HG03342 (cell line): ENCODE measurements around the gene CTSV.
"Not testable (repeated sequence)": the region's sequence is repeated elsewhere in the genome, so short reads cannot be mapped to it uniquely, and the experiment has no call there.

Source experiments
- ATAC-seq: cut with Tn5 transposase; IDR thresholded peaks from one replicate; pipeline ENCODE4 v1.9.1; 2021; ENCODE audit warnings: mild to moderate bottlenecking, moderate library complexity; ENCODE audit not compliant: unreplicated experiment

The CTSV gene

DNA sequence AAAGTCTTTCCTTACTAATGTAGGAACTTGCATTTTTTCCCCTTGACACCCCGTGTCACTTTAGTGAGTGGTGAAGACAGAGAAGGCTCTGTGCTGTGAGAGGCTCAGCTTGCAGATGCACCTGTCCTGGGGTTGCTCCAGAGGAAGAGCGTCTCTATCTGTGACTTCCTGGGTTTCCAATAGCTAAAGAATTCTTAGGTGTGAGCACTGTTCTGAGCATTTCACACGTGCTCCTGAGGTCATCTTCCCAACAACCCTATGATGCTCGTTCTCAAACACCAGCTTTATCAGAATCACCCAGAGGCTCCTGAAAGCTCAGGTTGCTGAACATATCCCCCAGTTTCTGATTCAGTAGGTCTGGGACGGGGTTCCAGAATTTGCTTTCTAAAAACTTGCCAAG, 6.4 kb upstream of the CTSV start:
- no peak for ATAC-seq

GRCh38 chr9:97041898-97042297, 3.0 kb upstream of the CTSV start:
- ATAC-seq = no peak

- peak; percentile 19 for ATAC-seq
Observed at GRCh38 chr9:97039514-97039860, 545 bp upstream of the CTSV start.

DNA sequence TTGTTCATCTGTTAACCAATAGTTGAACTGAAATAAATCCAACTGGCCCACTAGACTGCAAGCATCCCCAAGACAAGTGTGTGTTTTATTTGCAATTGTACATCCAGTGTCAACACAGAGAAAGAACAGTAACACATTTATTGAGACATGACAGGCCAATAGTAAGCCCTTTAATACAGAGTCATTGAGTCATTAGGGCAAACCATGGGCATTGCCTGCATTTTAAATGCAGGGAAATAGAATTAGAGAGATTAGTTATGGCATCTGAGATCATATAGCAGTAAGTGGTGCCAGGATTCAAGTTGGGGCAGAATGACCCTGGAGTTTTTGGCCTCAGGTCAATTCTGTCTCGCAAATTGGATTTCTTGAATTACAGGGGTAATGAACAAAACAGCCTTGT, 15.4 kb downstream of the CTSV start:
- ATAC-seq = not testable (repeated sequence)

- peak; percentile 84 for ATAC-seq
Observed at GRCh38 chr9:97013151-97014132, 25.5 kb downstream of the CTSV start.

DNA sequence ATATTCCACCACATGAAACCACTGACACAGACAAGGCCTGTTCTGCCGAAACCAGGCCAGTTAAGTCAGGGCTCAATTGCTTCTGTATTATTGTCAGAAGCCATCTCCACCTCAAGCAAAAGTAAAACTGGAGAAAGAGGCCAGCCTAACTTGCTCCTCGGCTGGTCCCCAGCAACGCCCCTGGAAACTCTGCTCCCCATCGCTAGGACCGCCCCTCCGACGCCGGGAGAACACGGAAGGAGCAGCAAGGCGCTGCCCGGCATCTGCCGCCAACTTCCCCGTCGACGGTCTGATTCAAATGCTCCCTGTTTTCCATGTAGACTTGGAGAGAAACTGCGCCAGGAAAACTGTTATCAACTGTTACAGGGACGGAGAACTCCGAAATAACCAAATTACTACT, 26.3 kb downstream of the CTSV start:
- peak; percentile 72 for ATAC-seq

- ATAC-seq = not testable (repeated sequence)
Observed at GRCh38 chr9:97002195-97002594, 36.7 kb downstream of the CTSV start.

DNA sequence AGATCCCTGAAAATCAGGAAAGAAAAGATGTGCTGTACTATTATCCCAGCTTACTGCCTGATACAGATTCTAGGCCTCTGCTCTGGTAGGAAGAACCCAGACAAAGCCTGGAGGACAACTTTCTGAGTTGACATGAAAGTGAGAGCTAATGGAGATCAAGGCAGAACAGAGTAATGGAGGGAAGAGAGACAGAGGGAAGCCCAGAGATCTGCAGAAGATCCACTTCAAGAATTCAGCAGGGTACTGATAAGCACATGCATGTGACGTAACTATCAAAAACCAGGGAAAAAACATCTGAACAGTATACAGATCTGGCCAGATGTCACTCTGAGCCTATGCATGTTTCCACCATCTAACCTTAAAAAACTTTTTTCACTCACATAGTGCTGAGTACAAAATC, 37.6 kb downstream of the CTSV start:
- ATAC-seq = not testable (repeated sequence)

DNA sequence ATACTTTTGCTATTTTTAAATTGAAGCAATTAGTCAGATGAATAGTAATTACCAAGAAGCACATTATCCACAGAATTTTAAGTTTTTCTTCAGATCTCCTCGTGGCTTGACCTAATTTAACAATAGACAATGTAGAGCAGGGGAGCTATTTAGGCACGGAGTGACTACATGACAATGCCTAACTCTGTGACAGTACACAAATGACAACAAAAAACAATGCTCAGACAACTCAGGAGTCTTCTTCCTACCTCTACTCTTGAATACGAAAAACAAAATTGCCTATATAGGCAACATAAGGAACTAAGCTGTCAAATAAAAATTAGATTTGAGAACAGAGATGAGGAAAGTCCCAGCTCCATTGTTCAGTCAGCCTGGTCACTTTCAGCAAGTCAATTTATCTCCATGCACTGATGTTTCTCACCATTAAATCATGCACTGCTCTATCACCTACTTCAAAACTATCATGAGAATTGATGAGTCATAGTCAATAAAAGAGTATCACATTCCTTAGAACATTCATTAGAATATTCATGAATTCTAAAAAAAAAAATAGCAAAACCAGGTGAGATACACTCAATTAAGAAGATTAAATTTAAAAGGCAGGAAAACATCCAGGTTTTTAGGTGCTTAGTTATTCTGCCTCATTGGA, 38.7 kb downstream of the CTSV start:
- ATAC-seq = not testable (repeated sequence)

GRCh38 chr9:96999733-97000132, 39.2 kb downstream of the CTSV start:
- ATAC-seq = not testable (repeated sequence)

DNA sequence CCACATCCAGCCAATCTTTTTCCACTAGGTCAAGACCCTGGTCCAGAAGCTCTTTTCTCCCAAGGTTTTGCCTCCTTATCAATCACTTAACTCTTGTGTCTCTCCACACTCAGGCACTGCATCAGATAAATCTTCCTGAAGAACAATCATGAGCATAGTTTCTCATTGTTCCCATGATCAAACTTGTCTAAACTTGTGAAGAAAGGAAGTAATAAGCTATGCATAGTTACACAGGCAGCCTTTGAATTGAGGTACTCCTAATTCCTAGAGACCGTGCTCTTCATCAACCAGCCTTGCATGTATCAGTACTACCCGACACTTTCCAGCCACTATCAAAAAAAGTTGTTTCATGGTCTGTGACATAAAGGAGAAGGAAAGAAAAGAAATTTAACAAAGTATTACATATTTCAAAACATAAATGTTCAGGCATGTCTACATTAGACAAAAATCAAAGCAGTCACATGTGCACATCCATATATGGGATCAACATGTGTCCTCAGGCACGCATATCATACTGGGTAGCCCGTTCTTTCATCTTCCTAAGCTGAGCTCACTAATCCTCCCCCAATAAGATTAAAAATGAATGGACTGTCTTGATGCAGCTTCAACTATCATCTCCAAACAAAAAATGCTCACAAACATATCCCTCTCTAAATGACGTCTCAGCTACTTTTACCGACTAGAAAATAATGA, 41.8 kb downstream of the CTSV start:
- not testable (repeated sequence) for ATAC-seq

GRCh38 chr9:96994531-96995016, 44.4 kb downstream of the CTSV start:
- not testable (repeated sequence) for ATAC-seq

- ATAC-seq = not testable (repeated sequence)
Observed at GRCh38 chr9:96992303-96992702, 46.6 kb downstream of the CTSV start.

GRCh38 chr9:96989747-96990318, 49.1 kb downstream of the CTSV start:
- not testable (repeated sequence) for ATAC-seq

DNA sequence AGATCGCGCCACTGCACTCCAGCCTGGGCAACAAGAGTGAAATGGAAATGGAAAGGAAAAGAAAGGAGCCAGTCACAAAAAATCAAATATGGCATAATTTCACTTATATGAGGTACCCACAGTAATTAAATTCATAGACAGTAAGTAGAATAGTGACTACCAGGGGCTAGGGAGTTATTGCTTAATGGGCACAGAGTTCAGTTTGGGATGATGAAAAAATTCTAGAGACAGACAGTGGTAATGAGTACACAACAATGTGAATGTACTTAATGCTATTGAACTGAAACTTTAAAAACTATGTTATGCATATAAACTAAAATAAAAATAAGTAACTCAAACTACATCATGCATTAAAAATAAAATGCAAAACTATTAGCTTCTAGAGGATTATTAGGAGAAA, 54.1 kb downstream of the CTSV start:
- ATAC-seq = not testable (repeated sequence)

DNA sequence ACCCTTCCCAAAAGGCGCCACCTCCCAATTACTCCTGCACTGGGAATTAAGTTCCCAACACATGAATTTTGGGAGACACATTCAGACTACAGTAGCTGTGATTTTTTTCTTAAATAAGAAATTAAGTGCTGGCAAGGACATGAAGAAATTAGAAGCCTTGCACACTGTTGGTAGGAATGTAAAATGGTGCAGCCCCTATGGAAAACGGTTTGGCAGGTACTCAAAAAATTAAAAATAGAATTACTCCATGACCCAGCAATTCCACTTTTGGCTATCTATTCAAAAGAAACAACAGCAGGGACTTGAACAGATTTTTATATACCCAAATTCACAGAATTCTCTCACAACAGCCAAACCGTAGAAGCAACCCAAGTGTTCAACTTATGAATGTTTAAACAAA, 54.8 kb downstream of the CTSV start:
- ATAC-seq = not testable (repeated sequence)

DNA sequence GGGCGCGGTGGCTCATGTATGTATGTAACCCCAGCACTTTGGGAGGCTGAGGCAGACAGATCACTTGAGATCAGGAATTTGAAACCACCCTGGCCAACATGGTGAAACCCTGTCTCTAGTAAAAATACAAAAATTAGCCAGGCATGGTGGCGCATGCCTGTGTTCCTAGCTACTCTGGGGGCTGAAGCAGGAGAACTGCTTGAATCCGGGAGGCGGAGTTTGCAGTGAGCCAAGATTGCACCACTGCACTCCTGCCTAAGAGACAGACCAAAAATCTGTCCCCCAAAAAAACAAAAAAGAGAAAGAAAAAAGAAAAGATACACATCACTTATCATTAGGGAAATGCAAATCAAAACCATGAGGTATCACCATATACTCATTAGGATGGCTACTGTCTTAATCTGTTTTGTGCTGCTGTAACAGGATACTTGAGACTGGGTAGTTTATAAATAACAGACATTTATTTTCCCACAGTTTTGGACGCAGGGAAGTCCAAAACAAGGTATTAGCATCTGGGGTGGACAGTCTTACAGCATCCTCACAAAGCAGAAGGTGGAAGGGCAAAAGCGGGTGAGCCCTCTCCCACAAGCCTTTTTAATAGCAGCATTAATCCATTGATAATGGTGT, 55.3 kb downstream of the CTSV start:
- ATAC-seq = not testable (repeated sequence)
